HEK293 (cell line): ENCODE results near the gene FNDC8.

ENCODE experiments used
- CTCF ChIA-PET: fragments of 350-600 bp; formaldehyde crosslinking; extraction: SDS; loops from one replicate; lab custom pipeline; 2021; ENCODE audit warnings: antibody characterized with exemption; lab: Yijun Ruan, JAX
- POLR2A ChIA-PET: fragments of 300-600 bp; formaldehyde crosslinking; extraction: SDS; loops from one replicate; lab custom pipeline; 2020; ENCODE audit warnings: antibody characterized with exemption, inconsistent platforms; lab: Yijun Ruan, JAX
- H3K27ac ChIP-seq: fragments of 200-500 bp; sonication (Bioruptor generic); 2 replicates; pipeline ENCODE4 v1.5.1; 2014; ENCODE audit warnings: low read depth, low read length, control low read depth, inconsistent platforms; ENCODE audit errors: extremely low read depth
- H3K36me3 ChIP-seq, 2 experiments: fragments of 200-500 bp in 1 of 2; sonication (Bioruptor generic) in 1 of 2; 1 replicate in 1 of 2; 2 replicates in 1 of 2; pipeline ENCODE4 v1.5.1; 2014 to 2017; ENCODE audit warnings: inconsistent platforms in 2 of 2, low read length in 2 of 2; ENCODE audit not compliant: control insufficient read depth in 2 of 2, insufficient read depth in 1 of 2
- H3K4me1 ChIP-seq: fragments of 200-500 bp; sonication (Bioruptor generic); 2 replicates; pipeline ENCODE4 v1.5.1; 2014; ENCODE audit warnings: mild to moderate bottlenecking, low read length, inconsistent platforms; ENCODE audit not compliant: control insufficient read depth, insufficient read depth
- H3K4me3 ChIP-seq: 2 replicates; pipeline ENCODE4 v1.5.1; 2011; ENCODE audit warnings: low read depth, mild to moderate bottlenecking, control low read depth, low read length, moderate library complexity
- H3K9me3 ChIP-seq: fragments of 200-500 bp; sonication (Bioruptor generic); 2 replicates; pipeline ENCODE4 v1.5.1; 2014; ENCODE audit warnings: low read depth, low read length, inconsistent platforms; ENCODE audit not compliant: control insufficient read depth, insufficient read depth
- CTCF ChIP-seq: fragments of 450-650 bp; formaldehyde crosslinking; IDR thresholded peaks from 2 replicates; pipeline ENCODE4 v1.5.1; 2016; ENCODE audit warnings: missing biosample characterization, missing genetic modification characterization
- HOXC10 ChIP-seq: sonication (generic); formaldehyde crosslinking; IDR thresholded peaks from 2 replicates; pipeline ENCODE4 v1.8.1; 2023; ENCODE audit warnings: mild to moderate bottlenecking, missing genetic modification reagents
- HOXD13 ChIP-seq: sonication (generic); formaldehyde crosslinking; IDR thresholded peaks from 2 replicates; pipeline ENCODE4 v1.8.0; 2022; ENCODE audit warnings: missing genetic modification reagents, borderline replicate concordance
- INSM2 ChIP-seq: fragments of 450-650 bp; formaldehyde crosslinking; IDR thresholded peaks from 2 replicates; pipeline ENCODE4 v1.5.1; 2016; ENCODE audit warnings: missing biosample characterization, missing genetic modification characterization
- KLF7 ChIP-seq: fragments of 450-650 bp; formaldehyde crosslinking; IDR thresholded peaks from 2 replicates; pipeline ENCODE4 v1.5.1; 2016; ENCODE audit warnings: missing biosample characterization, missing genetic modification characterization, borderline replicate concordance
- PATZ1 ChIP-seq: fragments of 450-650 bp; formaldehyde crosslinking; IDR thresholded peaks from 2 replicates; pipeline ENCODE4 v1.5.1; 2016; ENCODE audit warnings: missing biosample characterization, missing genetic modification characterization
- SP2 ChIP-seq: fragments of 450-650 bp; formaldehyde crosslinking; IDR thresholded peaks from 2 replicates; pipeline ENCODE4 v1.5.1; 2016; ENCODE audit warnings: missing biosample characterization, missing genetic modification characterization
- SP7 ChIP-seq: fragments of 450-650 bp; formaldehyde crosslinking; IDR thresholded peaks from 2 replicates; pipeline ENCODE4 v1.5.1; 2016; ENCODE audit warnings: missing biosample characterization, missing genetic modification characterization
- ZBTB21 ChIP-seq: fragments of 450-650 bp; formaldehyde crosslinking; IDR thresholded peaks from 2 replicates; pipeline ENCODE4 v1.5.1; 2017; ENCODE audit warnings: missing biosample characterization, missing genetic modification characterization
- ZBTB7A ChIP-seq: fragments of 450-650 bp; formaldehyde crosslinking; IDR thresholded peaks from 2 replicates; pipeline ENCODE4 v1.5.1; 2016; ENCODE audit warnings: low read depth, missing biosample characterization, missing genetic modification characterization
- ZEB2 ChIP-seq: fragments of 450-650 bp; formaldehyde crosslinking; IDR thresholded peaks from 2 replicates; pipeline ENCODE4 v1.5.1; 2016; ENCODE audit warnings: missing biosample characterization, missing genetic modification characterization
- ZNF26 ChIP-seq: fragments of 450-650 bp; formaldehyde crosslinking; IDR thresholded peaks from 2 replicates; pipeline ENCODE4 v1.5.1; 2016; ENCODE audit warnings: missing biosample characterization, missing genetic modification characterization
- ZNF473 ChIP-seq: fragments of 450-650 bp; formaldehyde crosslinking; IDR thresholded peaks from 2 replicates; pipeline ENCODE4 v1.5.1; 2017; ENCODE audit warnings: missing biosample characterization, missing genetic modification characterization
- ZNF513 ChIP-seq: fragments of 450-650 bp; IDR thresholded peaks from 2 replicates; pipeline ENCODE4 v1.5.1; 2018; ENCODE audit warnings: missing biosample characterization, missing genetic modification characterization
- ZNF585B ChIP-seq: fragments of 450-650 bp; formaldehyde crosslinking; IDR thresholded peaks from 2 replicates; pipeline ENCODE4 v1.5.1; 2016; ENCODE audit warnings: missing biosample characterization, missing genetic modification characterization
- ZNF600 ChIP-seq: fragments of 450-650 bp; formaldehyde crosslinking; IDR thresholded peaks from 2 replicates; pipeline ENCODE4 v1.5.1; 2016; ENCODE audit warnings: missing biosample characterization, missing genetic modification characterization
- ZNF629 ChIP-seq: fragments of 450-650 bp; formaldehyde crosslinking; IDR thresholded peaks from 2 replicates; pipeline ENCODE4 v1.5.1; 2017; ENCODE audit warnings: missing biosample characterization, missing genetic modification characterization
- ZNF654 ChIP-seq: fragments of 450-650 bp; formaldehyde crosslinking; IDR thresholded peaks from 2 replicates; pipeline ENCODE4 v1.5.1; 2016; ENCODE audit warnings: low read depth, missing biosample characterization, missing genetic modification characterization
- ZNF76 ChIP-seq: fragments of 450-650 bp; formaldehyde crosslinking; IDR thresholded peaks from 2 replicates; pipeline ENCODE4; 2016; ENCODE audit warnings: low read depth, missing biosample characterization, missing genetic modification characterization, borderline replicate concordance
- ZNF837 ChIP-seq: fragments of 450-650 bp; formaldehyde crosslinking; IDR thresholded peaks from 2 replicates; pipeline ENCODE4 v1.5.1; 2016; ENCODE audit warnings: missing biosample characterization, missing genetic modification characterization
- ZXDB ChIP-seq: fragments of 450-650 bp; formaldehyde crosslinking; IDR thresholded peaks from 2 replicates; pipeline ENCODE4 v1.5.1; 2016; ENCODE audit warnings: missing biosample characterization, missing genetic modification characterization

The FNDC8 gene

GRCh38 chr17:35117984-35118383 is 3.4 kb upstream of the FNDC8 start:
- ChIA-PET CTCF (interaction anchor here (0.6 to 5.8 kb wide), 8 partner anchors 9 to 706 kb away, joined by 3 to 79 read pairs (median 4); partner anchors contain the start of gene RFFL), POLR2A (interaction anchor here (1.2 kb wide), 1 partner anchor 9 kb away, joined by 3 read pairs; no protein-coding TSS in a partner anchor)
- TF ChIP-seq ZNF513 (tag by site-specific recombination) (no peak), ZNF654 (tag by site-specific recombination) (peak; percentile 20), CTCF (peak; percentile 45)
- peaks cover 5% of the 10 kb centered on the region for H3K4me1 ChIP-seq
- peaks cover 0 to 14% of the 10 kb centered on the region in 2 experiments; a peak in 2 of 3 replicates for H3K36me3 ChIP-seq
- H3K9me3 ChIP-seq: no peaks in the 10 kb centered on the region
- no peak overlapping the region for H3K27ac ChIP-seq
- H3K4me3 ChIP-seq: no peak overlapping the region

GRCh38 chr17:35119370-35120165 is 1.8 kb upstream of the FNDC8 start, which contains the start of gene RAD51D:
Gene RAD51D, minus strand, starts transcription at chr17:35119860. Its CDS starts 247 bp downstream, at chr17:35119613.
- Histone ChIP-seq H3K4me3 (peak within 1 kb of the TSS; percentile 72), H3K9me3 (no peaks in the 10 kb centered on the region), H3K36me3 (peaks cover 0 to 13% of the 10 kb centered on the region in 2 experiments; a peak in 2 of 3 replicates), H3K27ac (peak within 1 kb of the TSS; percentile 58), H3K4me1 (peaks cover 5% of the 10 kb centered on the region)
- CTCF ChIA-PET: interaction anchor here (0.5 to 5.8 kb wide), 45 partner anchors 8 to 1537 kb away, joined by 3 to 79 read pairs (median 4); partner anchors contain the start of gene RFFL
- POLR2A ChIA-PET: interaction anchor here (0.7 to 2.0 kb wide), 8 partner anchors 8 to 254 kb away, joined by 3 to 6 read pairs (median 3); partner anchors contain the start of gene SLFN11
- peak; percentile 41 for TF ChIP-seq ZNF654 (tag by site-specific recombination)
- peak; percentile 20; the same call in 1 of the 2 replicates for TF ChIP-seq ZBTB7A
- TF ChIP-seq ZNF600 (tag by site-specific recombination): peak; percentile 56; the same call in 1 of the 2 replicates
- TF ChIP-seq ZNF26: no peak
- peak; percentile 79 for TF ChIP-seq SP2 (tag by site-specific recombination)
- TF ChIP-seq ZNF837 (tag by site-specific recombination): no peak
- TF ChIP-seq ZNF629 (tag by site-specific recombination): peak; percentile 32; the same call in 1 of the 2 replicates
- 0 out of 2 replicates have a peak, but pooled peaks have one; percentile 76 for TF ChIP-seq HOXC10 (CRISPR knock-in tag)
- no peak for TF ChIP-seq ZNF473 (tag by site-specific recombination)
- TF ChIP-seq SP7: peak; percentile 77
- no peak for TF ChIP-seq HOXD13 (CRISPR knock-in tag)
- TF ChIP-seq ZNF585B (tag by site-specific recombination): no peak
- TF ChIP-seq CTCF: peak; percentile 97
- TF ChIP-seq PATZ1 (tag by site-specific recombination): peak; percentile 97
- TF ChIP-seq KLF7 (tag by site-specific recombination): peak; percentile 63
- TF ChIP-seq ZNF76 (tag by site-specific recombination): peak; percentile 25; the same call in 1 of the 2 replicates
- TF ChIP-seq INSM2 (tag by site-specific recombination): 0 out of 2 replicates have a peak, but pooled peaks have one; percentile 17
- no peak; the same call in 1 of the 2 replicates for TF ChIP-seq ZXDB
- 0 out of 2 replicates have a peak, but pooled peaks have one; percentile 12 for TF ChIP-seq ZBTB21 (tag by site-specific recombination)
- peak; percentile 83; the same call in 1 of the 2 replicates for TF ChIP-seq ZEB2 (tag by site-specific recombination)
